ENCODE results near the gene ALX4.

GRCh38 chr11:44324749-44325525, 15.0 kb upstream of the ALX4 start:
- TF ChIP-seq ZNF624 (tag by site-specific recombination; IDR thresholded peaks at IDR 0.05) (no peak), PBX3 (CRISPR knock-in tag; IDR thresholded peaks at IDR 0.05) (no peak), ZNF629 (tag by site-specific recombination; IDR thresholded peaks at IDR 0.05) (no peak), WT1 (tag by site-specific recombination; IDR thresholded peaks at IDR 0.05) (no peak), CTCF (tag by site-specific recombination; IDR thresholded peaks at IDR 0.05) (no peak), PRDM1 (tag by site-specific recombination; IDR thresholded peaks at IDR 0.05) (no peak)
